SHP77 (cell line): ENCODE data around the gene MAML3.

Experiments
- DNase-seq, 2 experiments: peaks; one replicate each; lab custom pipeline; 2025; lab: John Stamatoyannopoulos, UW

Gene MAML3

DNA sequence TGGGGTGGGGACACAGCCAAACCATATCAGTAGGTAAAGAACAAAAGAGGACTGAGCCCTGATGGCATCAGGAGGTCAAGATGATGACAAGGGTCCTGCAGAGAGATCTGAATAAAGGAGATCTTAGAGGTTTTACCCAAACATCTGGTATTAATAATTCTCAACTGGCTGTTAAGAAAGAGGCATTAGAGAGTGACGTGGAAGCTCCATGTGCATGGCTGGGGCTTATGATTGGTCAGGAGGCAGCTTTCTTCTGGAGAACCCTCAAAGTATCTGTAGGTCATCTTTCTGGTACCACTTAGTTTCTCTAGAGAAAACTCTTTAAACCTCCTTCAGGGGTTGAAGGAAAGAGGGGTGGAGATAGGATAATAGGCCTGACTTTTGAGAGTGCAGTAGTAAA, 469.6 kb downstream of the MAML3 start:
- no peak for DNase-seq

DNA sequence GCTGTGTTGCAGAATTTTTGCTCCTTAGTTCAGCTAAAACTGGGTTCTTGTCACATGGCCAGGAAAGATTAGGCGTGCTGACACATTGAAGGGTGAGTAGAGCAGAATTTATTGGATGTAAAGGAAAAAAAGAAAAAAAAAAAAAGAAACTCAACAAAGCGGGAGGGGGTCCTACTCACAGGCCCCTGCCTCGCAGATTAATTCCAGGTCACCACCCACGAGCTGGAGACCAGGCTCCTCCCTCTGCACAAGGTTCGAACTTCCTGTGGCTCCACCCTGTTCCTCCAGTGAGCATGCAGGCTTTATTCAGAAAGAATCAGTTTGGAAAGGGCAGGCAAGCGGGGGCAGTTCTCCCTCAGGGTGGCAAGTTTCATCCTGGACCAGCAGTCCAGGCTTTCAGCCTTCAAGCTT, 471.2 kb downstream of the MAML3 start:
- DNase-seq: no peak

DNA sequence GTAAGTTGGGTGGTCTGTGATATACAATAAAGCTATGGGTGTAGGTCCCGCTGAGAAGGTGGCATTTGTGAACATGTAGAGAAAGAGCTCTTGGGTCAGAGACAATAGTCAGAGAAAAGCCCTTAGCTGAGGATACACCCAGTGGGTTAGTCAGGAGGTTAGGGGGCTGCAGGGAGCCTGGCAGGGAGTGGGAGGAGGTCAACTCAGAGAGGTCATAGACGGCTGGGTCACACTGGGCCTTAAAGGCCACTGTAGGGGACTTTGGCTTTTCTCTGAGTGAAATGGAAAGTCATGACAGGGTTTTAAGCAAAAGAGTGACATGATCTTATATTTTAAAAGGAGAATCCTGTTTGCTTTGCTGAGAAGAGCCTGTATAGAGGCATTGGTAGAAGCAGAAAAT, 471.7 kb downstream of the MAML3 start:
- no peak for DNase-seq

DNA sequence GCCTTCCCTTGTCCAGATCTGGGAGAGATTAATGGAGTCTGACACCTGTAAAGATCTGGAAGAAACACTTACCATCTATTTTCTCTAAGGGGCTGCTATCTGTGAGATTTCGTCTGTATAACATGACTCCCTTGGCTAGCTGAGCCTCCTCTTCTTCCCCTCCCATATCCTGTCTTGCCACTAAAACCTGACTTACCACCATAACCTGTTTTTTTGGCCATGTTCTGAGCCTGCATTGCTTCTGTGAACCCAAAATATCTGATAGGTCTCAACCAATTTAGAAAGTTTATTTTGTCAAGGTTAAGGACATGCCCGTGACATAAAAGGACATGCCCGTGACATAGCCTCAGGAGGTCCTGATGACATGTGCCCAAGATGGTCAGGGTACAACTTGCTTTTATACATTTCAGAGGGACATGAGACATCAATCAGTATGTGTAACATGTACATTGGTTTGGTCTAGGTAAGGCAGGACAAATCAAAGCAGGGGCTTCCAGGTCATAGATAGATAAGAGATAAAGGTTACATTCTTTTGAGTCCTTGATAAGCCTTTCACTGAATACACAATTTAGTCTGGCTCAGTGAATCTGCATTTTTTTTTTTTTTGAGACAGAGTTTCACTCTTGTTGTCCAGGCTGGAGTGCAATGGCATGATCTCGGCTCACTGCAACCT, 476.9 kb downstream of the MAML3 start:
- no peak for DNase-seq

DNA sequence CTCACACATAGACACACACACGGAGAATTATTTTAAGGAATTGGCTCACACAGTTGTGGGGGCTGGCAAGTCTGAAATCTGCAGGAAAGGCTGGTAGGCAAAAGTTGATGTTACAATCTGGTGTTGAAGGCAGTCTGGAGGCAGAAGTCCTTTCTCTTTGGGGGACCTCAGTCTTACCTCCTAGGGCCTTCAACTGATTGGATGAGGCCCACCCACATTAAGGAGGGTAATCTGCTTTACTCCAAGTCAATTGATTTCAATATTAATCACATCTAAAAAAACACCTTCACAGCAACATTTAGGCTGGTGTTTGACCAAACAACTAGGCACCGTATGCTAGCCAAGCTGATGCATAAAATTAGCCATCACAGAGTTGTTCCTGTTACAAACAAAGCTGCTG, 477.6 kb downstream of the MAML3 start:
- no peak for DNase-seq

DNA sequence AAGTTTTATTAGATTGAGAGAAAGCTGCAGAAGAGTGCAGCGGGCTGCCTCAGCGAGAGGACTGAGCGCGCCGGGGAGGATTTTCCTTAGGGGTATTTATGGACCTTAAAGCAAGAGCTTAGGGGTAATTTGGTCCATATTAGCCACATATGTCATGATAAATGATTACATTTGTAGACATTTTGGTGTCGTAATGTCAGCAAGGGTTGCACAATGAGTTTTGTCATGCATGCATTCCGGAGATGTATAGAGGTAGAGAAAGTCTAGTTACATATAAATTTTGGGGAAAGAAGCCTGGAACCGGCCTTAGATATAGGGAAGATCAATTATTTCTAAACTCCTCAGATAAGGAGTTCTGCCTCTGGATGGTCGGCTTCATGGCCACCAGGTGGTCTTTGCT, 478.3 kb downstream of the MAML3 start:
- no peak for DNase-seq

DNA sequence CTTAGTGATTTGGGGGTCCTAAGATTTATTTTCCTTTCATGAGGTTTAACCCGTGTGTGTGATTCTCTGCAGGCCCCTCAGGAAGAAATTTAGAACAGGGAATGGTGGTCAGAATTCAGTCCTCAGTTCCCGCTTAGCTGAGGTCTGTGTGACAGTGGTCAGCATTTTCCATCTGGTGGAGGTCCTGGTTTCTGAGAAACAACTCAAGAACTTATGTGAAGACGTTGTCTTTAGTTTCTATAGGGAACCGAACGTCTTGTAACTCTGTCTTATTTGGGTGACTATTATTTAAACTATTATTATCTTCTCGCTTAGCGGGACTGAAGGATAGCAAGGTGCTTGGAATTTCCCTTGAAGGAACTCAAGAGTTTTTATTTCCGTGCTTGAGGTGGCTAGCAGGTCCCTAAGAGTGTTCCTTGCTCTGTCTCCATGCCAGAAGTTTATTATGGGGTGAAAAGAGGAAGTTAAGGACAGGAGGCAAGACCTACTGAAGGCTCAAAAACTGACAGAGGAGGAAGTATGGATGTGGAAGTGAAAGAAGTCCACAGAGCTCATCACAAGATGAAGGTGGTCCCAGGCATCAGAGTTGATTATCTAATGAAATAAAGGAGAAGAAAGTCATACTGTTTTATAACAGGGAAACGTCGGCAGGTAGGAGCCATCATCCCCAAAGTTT, 479.0 kb downstream of the MAML3 start:
- no peak for DNase-seq

DNA sequence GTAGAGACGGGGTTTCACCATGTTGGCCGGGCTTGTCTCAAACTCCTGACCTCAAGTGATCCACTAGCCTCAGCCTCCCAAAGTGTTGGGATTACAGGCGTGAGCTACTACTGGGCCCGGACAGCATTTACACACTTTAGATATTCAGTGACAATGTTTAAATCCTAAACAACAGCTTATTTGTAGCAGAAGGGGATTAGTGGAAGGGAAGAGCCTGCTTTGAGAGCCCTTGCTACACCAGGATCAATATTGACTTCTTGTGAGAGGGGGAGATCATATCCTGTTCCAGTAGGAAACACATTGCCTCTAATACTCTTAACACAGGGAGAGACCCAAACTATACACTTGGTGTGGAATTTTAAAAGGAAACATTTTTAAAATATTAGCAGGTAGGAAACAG, 481.3 kb downstream of the MAML3 start:
- no peak for DNase-seq

DNA sequence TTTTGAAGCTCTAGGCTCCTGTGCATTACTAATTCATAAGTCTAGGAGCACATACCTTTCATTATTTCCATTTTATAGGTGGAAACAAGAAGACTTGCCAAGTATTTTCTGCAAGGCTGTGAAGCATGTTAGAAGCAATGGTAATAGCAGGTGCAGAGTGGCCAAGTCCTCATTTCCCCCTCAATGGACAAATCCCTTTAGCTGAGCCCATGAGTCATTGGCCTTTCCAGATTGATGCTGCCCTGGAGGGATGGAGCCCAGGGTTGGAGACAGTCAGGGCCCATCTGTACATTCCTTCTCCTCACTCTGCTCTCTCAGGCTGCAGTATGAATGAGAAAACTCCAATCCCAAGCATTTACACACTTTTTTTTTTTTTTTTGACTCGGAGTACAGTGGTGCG, 481.8 kb downstream of the MAML3 start:
- no peak for DNase-seq

DNA sequence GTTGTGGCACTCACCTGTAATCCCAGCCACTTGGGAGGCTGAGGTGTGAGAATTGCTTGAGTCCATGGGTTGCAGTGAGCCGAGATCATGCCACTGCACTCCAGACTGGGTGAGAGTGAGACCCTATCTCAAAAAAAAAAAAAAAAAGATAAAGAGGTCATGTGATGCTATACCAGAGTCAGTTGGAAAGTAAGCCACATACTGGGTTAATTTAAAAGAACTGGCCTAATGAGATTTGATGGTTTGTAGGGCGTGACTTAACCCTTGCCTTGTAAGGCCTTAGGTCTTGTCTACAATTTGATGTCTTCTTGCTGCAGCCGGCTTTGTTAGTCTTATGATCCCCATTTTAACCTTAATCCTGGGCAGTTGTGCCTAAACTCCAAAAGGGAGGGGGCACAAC, 483.2 kb downstream of the MAML3 start:
- no peak for DNase-seq

DNA sequence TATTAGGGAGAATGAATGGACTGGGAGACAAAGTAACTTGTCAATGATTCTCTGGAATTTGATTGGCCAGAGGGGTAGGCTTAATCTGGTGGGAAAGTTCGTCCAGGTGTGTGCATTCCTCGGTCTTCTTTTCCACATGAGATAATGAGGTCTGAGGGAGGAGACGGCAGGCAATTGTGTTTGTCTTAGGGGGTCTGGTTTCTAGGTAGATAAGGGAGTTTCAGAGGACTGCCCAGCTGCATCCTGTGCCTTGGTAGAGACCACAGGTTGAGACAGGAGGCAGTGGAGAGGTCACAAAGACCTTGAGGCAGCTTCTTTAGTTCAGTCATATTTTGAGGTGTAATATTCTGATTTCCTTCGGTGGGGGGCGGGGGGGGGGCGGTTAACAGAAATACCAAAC, 484.1 kb downstream of the MAML3 start:
- no peak for DNase-seq

DNA sequence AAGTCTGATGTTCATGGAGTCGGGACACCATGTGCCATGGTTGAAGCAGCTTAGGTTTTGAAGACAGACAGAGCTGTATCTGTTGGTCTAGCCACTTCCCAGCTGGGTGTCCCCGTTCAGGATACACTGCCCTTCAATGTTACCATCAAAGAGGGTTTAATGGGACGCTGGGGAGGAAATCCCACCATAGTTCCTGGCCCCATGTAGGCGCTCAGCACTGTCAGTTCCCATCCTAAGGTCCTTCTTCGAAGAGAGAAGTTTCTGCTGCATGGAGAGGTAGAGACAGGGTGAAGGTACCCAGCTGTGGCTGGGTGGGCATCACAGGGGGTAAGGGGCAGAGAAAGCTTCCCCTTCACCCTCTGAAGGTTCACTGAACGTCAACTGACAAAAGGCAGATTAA, 484.6 kb downstream of the MAML3 start:
- DNase-seq: no peak

DNA sequence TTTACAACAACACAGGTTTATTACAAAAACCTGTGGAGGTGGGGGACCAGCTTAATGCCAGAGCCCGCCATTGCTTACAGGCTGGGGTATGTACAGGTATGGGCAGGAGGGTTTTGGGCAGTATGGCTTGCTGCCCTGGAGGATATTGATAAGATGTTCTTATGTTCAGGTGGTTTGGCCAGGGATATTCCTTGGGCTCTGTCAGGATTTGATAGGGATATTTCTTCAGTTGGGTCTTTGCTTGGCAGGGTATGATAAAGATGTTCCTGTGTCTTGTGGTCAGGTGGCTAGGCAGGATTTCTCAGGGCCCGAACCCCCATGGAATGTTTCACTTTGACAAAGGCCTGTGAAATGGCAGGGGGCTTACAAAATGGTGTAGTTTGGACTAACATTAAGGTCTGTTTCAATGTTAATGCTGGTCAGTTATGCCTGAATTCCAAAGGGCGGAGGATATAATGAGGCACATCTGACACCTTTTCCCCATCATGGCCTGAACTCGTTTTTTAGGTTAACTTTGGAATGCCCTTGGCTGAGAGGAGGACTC, 485.3 kb downstream of the MAML3 start:
- DNase-seq: no peak

DNA sequence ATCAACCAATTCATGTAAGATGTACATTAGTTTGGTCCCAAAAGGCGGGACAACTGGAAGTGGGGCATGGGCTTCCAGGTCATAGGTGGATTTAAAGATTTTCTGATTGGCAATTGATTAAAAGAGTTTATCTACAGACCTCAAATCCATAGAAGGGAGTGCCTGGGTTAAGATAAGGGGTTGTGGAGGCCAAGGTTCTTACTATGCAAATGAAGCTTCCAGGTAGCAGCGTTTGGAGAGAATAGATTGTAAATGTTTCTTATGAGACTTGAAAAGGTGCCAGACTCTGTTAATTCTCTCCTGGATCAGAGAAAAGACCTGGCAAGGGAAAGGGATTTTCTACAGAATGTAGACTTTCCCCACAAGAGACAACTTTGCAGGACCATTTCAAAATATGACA, 485.9 kb downstream of the MAML3 start:
- DNase-seq: no peak
